HG03159 (cell line): ENCODE results near the gene KRTAP12-1.

Source experiments
- ATAC-seq: cut with Tn5 transposase; IDR thresholded peaks from one replicate; pipeline ENCODE4 v1.9.1; 2021; ENCODE audit warnings: mild to moderate bottlenecking, moderate library complexity; ENCODE audit not compliant: unreplicated experiment

KRTAP12-1 gene

GRCh38 chr21:44681861-44682579, at the start of gene KRTAP12-1:
KRTAP12-1 (minus strand) TSS chr21:44682163; CDS start chr21:44682123, 40 bp downstream.
- ATAC-seq: no peak

GRCh38 chr21:44730951-44731579, 49.1 kb upstream of the KRTAP12-1 start:
- no peak for ATAC-seq

- no peak for ATAC-seq
Observed at GRCh38 chr21:44730028-44730395, 48.0 kb upstream of the KRTAP12-1 start.

- ATAC-seq: no peak
Observed at GRCh38 chr21:44729336-44730027, 47.5 kb upstream of the KRTAP12-1 start.

- ATAC-seq: no peak
Observed at GRCh38 chr21:44728716-44729115, 46.8 kb upstream of the KRTAP12-1 start.

- ATAC-seq: no peak
Observed at GRCh38 chr21:44727757-44728156, 45.8 kb upstream of the KRTAP12-1 start.

GRCh38 chr21:44727321-44727720, 45.4 kb upstream of the KRTAP12-1 start:
- no peak for ATAC-seq

GRCh38 chr21:44726826-44727225, 44.9 kb upstream of the KRTAP12-1 start:
- ATAC-seq: no peak

- ATAC-seq: no peak
Observed at GRCh38 chr21:44724926-44725325, 43.0 kb upstream of the KRTAP12-1 start.

GRCh38 chr21:44724196-44724595, 42.2 kb upstream of the KRTAP12-1 start:
- no peak for ATAC-seq

- no peak for ATAC-seq
Observed at GRCh38 chr21:44723177-44724131, 41.5 kb upstream of the KRTAP12-1 start.

GRCh38 chr21:44722731-44723130, 40.8 kb upstream of the KRTAP12-1 start:
- no peak for ATAC-seq

GRCh38 chr21:44720170-44720569, 38.2 kb upstream of the KRTAP12-1 start:
- ATAC-seq: no peak

GRCh38 chr21:44718571-44718970, 36.6 kb upstream of the KRTAP12-1 start:
- ATAC-seq: no peak

- no peak for ATAC-seq
Observed at GRCh38 chr21:44718093-44718492, 36.1 kb upstream of the KRTAP12-1 start.

GRCh38 chr21:44716984-44717383, 35.0 kb upstream of the KRTAP12-1 start:
- no peak for ATAC-seq

- ATAC-seq: no peak
Observed at GRCh38 chr21:44714905-44715304, 32.9 kb upstream of the KRTAP12-1 start.

- no peak for ATAC-seq
Observed at GRCh38 chr21:44713846-44714245, 31.9 kb upstream of the KRTAP12-1 start.

- no peak for ATAC-seq
Observed at GRCh38 chr21:44713130-44713529, 31.2 kb upstream of the KRTAP12-1 start.

- no peak for ATAC-seq
Observed at GRCh38 chr21:44712203-44713028, 30.5 kb upstream of the KRTAP12-1 start.
